ENCODE results near the gene ZNF862. TPM values are rescaled to one million over a fixed set of nuclear protein-coding genes. Genes with fewer than 3 reads are reported as not detected.

ZNF862 gene
- total RNA-seq, 1 experiment from 2014 or later = 42.4 TPM

DNA sequence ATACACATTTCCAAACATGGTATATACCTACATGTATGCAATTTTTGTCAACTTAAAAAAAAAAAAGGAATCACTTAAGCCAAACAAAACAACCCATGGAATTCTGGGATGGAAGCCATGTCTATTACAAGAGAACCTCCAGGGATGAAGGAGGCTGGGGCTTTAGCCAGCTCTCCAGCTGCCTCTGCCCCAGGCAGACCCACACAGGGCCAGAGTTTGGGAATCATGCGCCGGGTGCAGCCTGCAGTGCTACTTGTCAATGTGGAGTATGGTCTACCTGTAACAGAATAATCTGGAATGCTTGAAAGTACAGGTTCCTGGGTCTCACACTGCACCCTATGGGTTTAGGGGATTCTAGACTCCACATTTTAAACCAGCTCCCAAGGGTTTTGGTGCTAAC, 46.4 kb downstream of the ZNF862 start:
- no peaks in the 10 kb centered on the region for H3K9me2 ChIP-seq (ENCODE audit: insufficient read depth)
- DNase-seq = no peak
- H3K27me3 ChIP-seq (ENCODE audit: insufficient read depth, low read depth) = no peaks in the 10 kb centered on the region
- CTCF ChIA-PET = interaction anchor here (0.7 to 0.8 kb wide), 3 partner anchors 30 to 222 kb away, joined by 3 read pairs; no protein-coding TSS in a partner anchor
- intact Hi-C loops (cut with micrococcal nuclease; ENCODE audit: unreplicated experiment) = no loop called here
- H3K9me3 ChIP-seq (ENCODE audit: insufficient read depth, low read depth) = no peaks in the 10 kb centered on the region
- no peaks in the 10 kb centered on the region for H4K20me1 ChIP-seq (ENCODE audit: insufficient read depth)
- H3K4me2 ChIP-seq = no peak overlapping the region
- H2AFZ ChIP-seq = no peak overlapping the region
- H3K4me3 ChIP-seq = no peak overlapping the region
- POLR2A ChIA-PET (ENCODE audit: unreplicated experiment) = no interaction called here
- no peak for TF ChIP-seq EZH2 (IDR thresholded peaks at IDR 0.05; ENCODE audit: low read depth)
- TF ChIP-seq, protein P1, sequence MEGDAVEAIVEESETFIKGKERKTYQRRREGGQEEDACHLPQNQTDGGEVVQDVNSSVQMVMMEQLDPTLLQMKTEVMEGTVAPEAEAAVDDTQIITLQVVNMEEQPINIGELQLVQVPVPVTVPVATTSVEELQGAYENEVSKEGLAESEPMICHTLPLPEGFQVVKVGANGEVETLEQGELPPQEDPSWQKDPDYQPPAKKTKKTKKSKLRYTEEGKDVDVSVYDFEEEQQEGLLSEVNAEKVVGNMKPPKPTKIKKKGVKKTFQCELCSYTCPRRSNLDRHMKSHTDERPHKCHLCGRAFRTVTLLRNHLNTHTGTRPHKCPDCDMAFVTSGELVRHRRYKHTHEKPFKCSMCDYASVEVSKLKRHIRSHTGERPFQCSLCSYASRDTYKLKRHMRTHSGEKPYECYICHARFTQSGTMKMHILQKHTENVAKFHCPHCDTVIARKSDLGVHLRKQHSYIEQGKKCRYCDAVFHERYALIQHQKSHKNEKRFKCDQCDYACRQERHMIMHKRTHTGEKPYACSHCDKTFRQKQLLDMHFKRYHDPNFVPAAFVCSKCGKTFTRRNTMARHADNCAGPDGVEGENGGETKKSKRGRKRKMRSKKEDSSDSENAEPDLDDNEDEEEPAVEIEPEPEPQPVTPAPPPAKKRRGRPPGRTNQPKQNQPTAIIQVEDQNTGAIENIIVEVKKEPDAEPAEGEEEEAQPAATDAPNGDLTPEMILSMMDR (conservative IDR thresholded peaks at IDR 0.05) = no peak
- BruUV-seq (replicated peaks) = no TSS peak
- H3K79me2 ChIP-seq (ENCODE audit: low read depth) = no peaks in the 10 kb centered on the region
- H3K36me3 ChIP-seq (ENCODE audit: low read depth) = no peaks in the 10 kb centered on the region
- H3K27ac ChIP-seq = no peak overlapping the region
- no peaks in the 10 kb centered on the region for H3F3A ChIP-seq (ENCODE audit: insufficient read depth, low read depth)
- H3K4me1 ChIP-seq (replicated peaks; ENCODE audit: insufficient read depth) = no peaks in the 10 kb centered on the region

DNA sequence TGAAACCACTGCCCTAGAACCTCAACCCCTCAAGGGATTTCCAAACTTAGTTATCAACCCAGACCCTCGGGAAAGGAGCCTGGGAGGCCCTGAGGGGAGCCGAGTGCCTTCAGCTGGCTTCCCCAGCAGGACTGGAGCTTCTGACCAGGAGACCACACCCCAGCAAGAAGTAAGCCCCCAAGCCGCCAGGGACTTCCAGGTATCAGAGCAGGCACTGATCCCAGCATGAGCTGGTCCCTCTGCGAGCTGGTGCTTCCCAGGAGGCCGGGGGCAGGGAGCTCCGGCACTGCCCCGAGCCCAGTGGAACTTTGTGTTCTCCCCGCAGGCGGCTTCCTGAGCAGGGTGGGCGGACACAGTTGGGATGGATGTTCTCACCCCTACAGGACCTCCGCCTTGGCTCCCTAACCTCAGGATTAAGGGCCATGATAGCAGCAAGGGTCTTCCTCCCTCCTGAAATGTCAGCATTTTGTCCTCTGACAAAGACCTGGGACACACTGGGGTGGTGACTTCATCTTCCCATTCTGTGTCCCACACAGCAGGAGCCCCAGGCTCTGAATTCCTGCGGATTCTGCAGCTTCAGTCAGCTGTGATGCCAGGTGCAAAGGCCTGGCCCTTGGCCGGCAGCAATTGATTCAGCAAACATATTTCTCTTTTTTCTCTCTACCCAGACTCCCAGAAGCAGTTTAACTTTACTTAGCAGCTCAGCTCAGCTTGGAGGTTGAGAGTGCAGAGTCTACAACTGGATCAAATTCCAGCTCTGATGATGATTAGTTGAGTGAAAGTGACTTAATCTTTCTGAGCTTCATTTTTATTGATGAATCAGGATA, 47.2 kb downstream of the ZNF862 start:
- H3K9me3 ChIP-seq (ENCODE audit: insufficient read depth, low read depth) = no peaks in the 10 kb centered on the region
- no peaks in the 10 kb centered on the region for H3K79me2 ChIP-seq (ENCODE audit: low read depth)
- H3F3A ChIP-seq (ENCODE audit: insufficient read depth, low read depth) = no peaks in the 10 kb centered on the region
- ChIA-PET POLR2A (ENCODE audit: unreplicated experiment) (no interaction called here), CTCF (no interaction called here)
- H2AFZ ChIP-seq = no peak overlapping the region
- no peak overlapping the region for H3K27ac ChIP-seq
- TF ChIP-seq, protein P1 (conservative IDR thresholded peaks at IDR 0.05) = no peak
- TF ChIP-seq EZH2 (IDR thresholded peaks at IDR 0.05; ENCODE audit: low read depth) = no peak
- no peaks in the 10 kb centered on the region for H3K4me1 ChIP-seq (replicated peaks; ENCODE audit: insufficient read depth)
- no peaks in the 10 kb centered on the region for H3K9me2 ChIP-seq (ENCODE audit: insufficient read depth)
- H4K20me1 ChIP-seq (ENCODE audit: insufficient read depth) = no peaks in the 10 kb centered on the region
- no peak for DNase-seq
- no peak overlapping the region for H3K4me2 ChIP-seq
- intact Hi-C loops (cut with micrococcal nuclease; ENCODE audit: unreplicated experiment) = no loop called here
- no peak overlapping the region for H3K4me3 ChIP-seq
- H3K27me3 ChIP-seq (ENCODE audit: insufficient read depth, low read depth) = no peaks in the 10 kb centered on the region
- H3K36me3 ChIP-seq (ENCODE audit: low read depth) = no peaks in the 10 kb centered on the region
- no TSS peak for BruUV-seq (replicated peaks)

DNA sequence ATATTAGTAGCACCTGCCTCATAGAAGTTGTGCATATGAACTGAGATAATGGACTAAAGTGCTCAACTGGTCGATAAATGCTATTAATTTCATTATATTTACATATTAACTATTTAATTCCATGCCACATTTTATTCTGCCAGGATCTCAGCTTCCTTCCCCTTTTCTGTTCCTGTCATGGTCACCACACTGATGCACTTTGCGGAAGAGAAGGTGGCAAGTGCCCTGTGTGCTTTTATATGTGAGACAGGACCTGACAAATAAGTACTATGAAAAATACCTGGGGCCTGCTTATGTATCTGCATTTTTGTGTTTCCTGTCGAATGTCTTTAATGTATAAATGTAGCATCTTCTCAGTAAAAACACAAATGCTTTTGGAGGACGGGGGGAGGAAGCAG, 47.8 kb downstream of the ZNF862 start:
- POLR2A ChIA-PET (ENCODE audit: unreplicated experiment) = no interaction called here
- no peaks in the 10 kb centered on the region for H3K27me3 ChIP-seq (ENCODE audit: insufficient read depth, low read depth)
- no peaks in the 10 kb centered on the region for H3K79me2 ChIP-seq (ENCODE audit: low read depth)
- intact Hi-C loops (cut with micrococcal nuclease; ENCODE audit: unreplicated experiment) = no loop called here
- H3K4me1 ChIP-seq (replicated peaks; ENCODE audit: insufficient read depth) = no peaks in the 10 kb centered on the region
- no TSS peak for BruUV-seq (replicated peaks)
- H3K9me2 ChIP-seq (ENCODE audit: insufficient read depth) = no peaks in the 10 kb centered on the region
- H2AFZ ChIP-seq = no peak overlapping the region
- CTCF ChIA-PET = no interaction called here
- TF ChIP-seq, protein P1 (conservative IDR thresholded peaks at IDR 0.05) = no peak
- no peak for TF ChIP-seq EZH2 (IDR thresholded peaks at IDR 0.05; ENCODE audit: low read depth)
- no peaks in the 10 kb centered on the region for H4K20me1 ChIP-seq (ENCODE audit: insufficient read depth)
- no peaks in the 10 kb centered on the region for H3K36me3 ChIP-seq (ENCODE audit: low read depth)
- no peak for DNase-seq
- H3K4me2 ChIP-seq = no peak overlapping the region
- H3K27ac ChIP-seq = no peak overlapping the region
- no peaks in the 10 kb centered on the region for H3K9me3 ChIP-seq (ENCODE audit: insufficient read depth, low read depth)
- H3K4me3 ChIP-seq = no peak overlapping the region
- no peaks in the 10 kb centered on the region for H3F3A ChIP-seq (ENCODE audit: insufficient read depth, low read depth)
